GM19397 (cell line): ENCODE results near the gene SLC24A3.
"Not testable (repeated sequence)": the region's sequence is repeated elsewhere in the genome, so short reads cannot be mapped to it uniquely, and the experiment has no call there.

Experiments
- ATAC-seq: cut with Tn5 transposase; IDR thresholded peaks from one replicate; pipeline ENCODE4 v1.9.1; 2021; ENCODE audit warnings: mild to moderate bottlenecking, moderate library complexity; ENCODE audit not compliant: unreplicated experiment

The SLC24A3 gene

GRCh38 chr20:19727251-19727847 is 514.9 kb downstream of the SLC24A3 start:
- no peak for ATAC-seq

- ATAC-seq = no peak
Observed at GRCh38 chr20:19729672-19730071, 517.2 kb downstream of the SLC24A3 start.

- no peak for ATAC-seq
Observed at GRCh38 chr20:19730706-19731105, 518.3 kb downstream of the SLC24A3 start.

- no peak for ATAC-seq
Observed at GRCh38 chr20:19734811-19735210, 522.4 kb downstream of the SLC24A3 start.

GRCh38 chr20:19735446-19735845 is 523.0 kb downstream of the SLC24A3 start:
- ATAC-seq = no peak

- no peak for ATAC-seq
Observed at GRCh38 chr20:19737025-19737424, 524.6 kb downstream of the SLC24A3 start.

GRCh38 chr20:19738951-19739350 is 526.5 kb downstream of the SLC24A3 start:
- ATAC-seq = no peak

GRCh38 chr20:19739351-19739750 is 526.9 kb downstream of the SLC24A3 start:
- ATAC-seq = no peak

- ATAC-seq = no peak
Observed at GRCh38 chr20:19740512-19740911, 528.1 kb downstream of the SLC24A3 start.

- no peak for ATAC-seq
Observed at GRCh38 chr20:19741924-19742323, 529.5 kb downstream of the SLC24A3 start.

GRCh38 chr20:19742974-19743639 is 530.7 kb downstream of the SLC24A3 start:
- ATAC-seq = no peak

GRCh38 chr20:19743640-19743995 is 531.2 kb downstream of the SLC24A3 start:
- no peak for ATAC-seq

- ATAC-seq = no peak
Observed at GRCh38 chr20:19745106-19745505, 532.7 kb downstream of the SLC24A3 start.

- ATAC-seq = no peak
Observed at GRCh38 chr20:19745584-19745983, 533.1 kb downstream of the SLC24A3 start.

- ATAC-seq = no peak
Observed at GRCh38 chr20:19746396-19746795, 534.0 kb downstream of the SLC24A3 start.

- no peak for ATAC-seq
Observed at GRCh38 chr20:19747903-19748302, 535.5 kb downstream of the SLC24A3 start.

- no peak for ATAC-seq
Observed at GRCh38 chr20:19748681-19749080, 536.2 kb downstream of the SLC24A3 start.

GRCh38 chr20:19749618-19750071 is 537.2 kb downstream of the SLC24A3 start:
- no peak for ATAC-seq

- no peak for ATAC-seq
Observed at GRCh38 chr20:19750101-19750606, 537.7 kb downstream of the SLC24A3 start.

GRCh38 chr20:19750907-19751636 is 538.6 kb downstream of the SLC24A3 start:
- no peak for ATAC-seq

- not testable (repeated sequence) for ATAC-seq
Observed at GRCh38 chr20:19754201-19754600, 541.8 kb downstream of the SLC24A3 start.
